Astrocyte of the spinal cord (primary cell): ENCODE results near the gene ABR.
"Not testable (repeated sequence)": the region's sequence is repeated elsewhere in the genome, so short reads cannot be mapped to it uniquely, and the experiment has no call there.

ENCODE experiments used
- DNase-seq: peaks from one replicate; pipeline ENCODE4 v3.0.0; 2011; ENCODE audit warnings: low read depth, low spot score
- H3K4me3 ChIP-seq: 2 replicates; pipeline ENCODE4 v1.5.1; 2011; ENCODE audit warnings: low read depth, mild to moderate bottlenecking, low read length, moderate library complexity
- in situ Hi-C: cut with HindIII; loops from 2 replicates; pipeline ENCODE4 v1.10.0; 2017; ENCODE audit warnings: low sequenced_read_pairs
- TF ChIP-seq, protein P1 (sequence below): IDR thresholded peaks from 2 replicates; pipeline ENCODE4 v1.5.1; 2012; ENCODE audit warnings: low read depth, mild to moderate bottlenecking, low read length, inconsistent platforms

Gene ABR

GRCh38 chr17:1203111-1203966 lies 23.6 kb upstream of the ABR start:
- DNase-seq: peak; percentile 80
- in situ Hi-C loops: no loop called here
- TF ChIP-seq, protein P1, sequence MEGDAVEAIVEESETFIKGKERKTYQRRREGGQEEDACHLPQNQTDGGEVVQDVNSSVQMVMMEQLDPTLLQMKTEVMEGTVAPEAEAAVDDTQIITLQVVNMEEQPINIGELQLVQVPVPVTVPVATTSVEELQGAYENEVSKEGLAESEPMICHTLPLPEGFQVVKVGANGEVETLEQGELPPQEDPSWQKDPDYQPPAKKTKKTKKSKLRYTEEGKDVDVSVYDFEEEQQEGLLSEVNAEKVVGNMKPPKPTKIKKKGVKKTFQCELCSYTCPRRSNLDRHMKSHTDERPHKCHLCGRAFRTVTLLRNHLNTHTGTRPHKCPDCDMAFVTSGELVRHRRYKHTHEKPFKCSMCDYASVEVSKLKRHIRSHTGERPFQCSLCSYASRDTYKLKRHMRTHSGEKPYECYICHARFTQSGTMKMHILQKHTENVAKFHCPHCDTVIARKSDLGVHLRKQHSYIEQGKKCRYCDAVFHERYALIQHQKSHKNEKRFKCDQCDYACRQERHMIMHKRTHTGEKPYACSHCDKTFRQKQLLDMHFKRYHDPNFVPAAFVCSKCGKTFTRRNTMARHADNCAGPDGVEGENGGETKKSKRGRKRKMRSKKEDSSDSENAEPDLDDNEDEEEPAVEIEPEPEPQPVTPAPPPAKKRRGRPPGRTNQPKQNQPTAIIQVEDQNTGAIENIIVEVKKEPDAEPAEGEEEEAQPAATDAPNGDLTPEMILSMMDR: peak; percentile 1
- H3K4me3 ChIP-seq: peak overlapping the region; percentile 48

- no peak for DNase-seq
- no peak overlapping the region for H3K4me3 ChIP-seq
- TF ChIP-seq, protein P1: no peak
- in situ Hi-C loops: no loop called here
These were observed 22.5 kb upstream of the ABR start for GRCh38 chr17:1202291-1202690.

GRCh38 chr17:1201132-1201702 lies 21.4 kb upstream of the ABR start:
- H3K4me3 ChIP-seq: no peak overlapping the region
- in situ Hi-C loops: no loop called here
- TF ChIP-seq, protein P1: no peak
- DNase-seq: no peak

- H3K4me3 ChIP-seq, DNase-seq, in situ Hi-C loops: not testable (repeated sequence)
These were observed 19.5 kb upstream of the ABR start for GRCh38 chr17:1199271-1199743.

GRCh38 chr17:1197781-1198490 lies 18.2 kb upstream of the ABR start:
- no peak overlapping the region for H3K4me3 ChIP-seq
- peak; percentile 13 for DNase-seq

GRCh38 chr17:1197379-1197778 lies 17.6 kb upstream of the ABR start:
- in situ Hi-C loops: no loop called here
- DNase-seq: peak; percentile 15
- no peak overlapping the region for H3K4me3 ChIP-seq
- TF ChIP-seq, protein P1: no peak

More at GRCh38 chr17:1197781-1198490, 18.2 kb upstream of the ABR start:
- in situ Hi-C loops: no loop called here
- TF ChIP-seq, protein P1: no peak
